ENCODE data around the gene NKAIN2. TPM values are rescaled to one million over a fixed set of nuclear protein-coding genes. Genes with fewer than 3 reads are reported as not detected.
"Not testable (repeated sequence)": the region's sequence is repeated elsewhere in the genome, so short reads cannot be mapped to it uniquely, and the experiment has no call there.

The NKAIN2 gene
- polyA plus RNA-seq, 3 donors: 14.1 to 20.8 (median 18.0) TPM

GRCh38 chr6:124674042-124674441, 870.4 kb downstream of the NKAIN2 start:
- DNase-seq: no peak

- DNase-seq: no peak
These were observed 872.4 kb downstream of the NKAIN2 start for GRCh38 chr6:124676033-124676432.

- no peak for DNase-seq
These were observed 874.2 kb downstream of the NKAIN2 start for GRCh38 chr6:124677874-124678273.

GRCh38 chr6:124679387-124679786, 875.7 kb downstream of the NKAIN2 start:
- DNase-seq: no peak

DNA sequence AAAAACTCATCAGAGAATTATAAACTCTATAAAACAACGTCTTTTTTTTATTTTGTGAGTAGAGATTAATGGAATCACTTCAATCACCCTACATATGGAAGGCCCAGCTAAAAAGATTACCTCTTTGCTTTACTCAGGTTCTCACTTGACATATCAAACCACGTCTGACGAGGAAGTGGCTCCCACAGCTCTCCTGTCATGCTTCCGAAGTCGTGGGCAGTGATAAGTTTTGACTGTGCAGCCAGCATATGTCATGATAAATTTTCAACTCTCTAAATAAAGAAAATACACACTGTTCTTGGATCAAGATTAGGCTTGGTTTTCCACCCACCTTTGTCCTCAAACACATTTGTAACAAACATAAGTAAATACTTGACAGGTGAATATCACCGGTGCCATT, 879.1 kb downstream of the NKAIN2 start:
- no peak for DNase-seq

GRCh38 chr6:124683507-124683906, 879.8 kb downstream of the NKAIN2 start:
- no peak for DNase-seq

DNA sequence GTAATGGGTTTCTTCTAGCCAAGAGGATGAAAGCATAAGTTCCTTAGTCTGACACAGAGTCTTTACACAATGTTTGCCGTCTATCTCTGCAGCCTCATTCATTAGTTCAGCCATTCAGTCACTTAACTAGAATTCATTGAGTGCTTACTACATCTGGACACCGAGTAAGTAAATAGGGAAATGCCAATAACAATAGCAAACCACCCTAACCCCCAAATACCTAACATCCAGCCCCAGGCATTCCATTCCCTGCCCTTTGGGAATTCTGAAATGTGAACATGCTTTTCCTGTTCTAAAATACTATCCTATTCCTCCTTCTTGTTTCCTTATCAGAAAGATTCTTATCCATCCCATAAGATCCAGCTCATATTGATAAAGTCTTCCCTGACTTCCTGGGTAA, 881.0 kb downstream of the NKAIN2 start:
- no peak for DNase-seq

GRCh38 chr6:124688369-124688768, 884.7 kb downstream of the NKAIN2 start:
- DNase-seq: no peak

DNA sequence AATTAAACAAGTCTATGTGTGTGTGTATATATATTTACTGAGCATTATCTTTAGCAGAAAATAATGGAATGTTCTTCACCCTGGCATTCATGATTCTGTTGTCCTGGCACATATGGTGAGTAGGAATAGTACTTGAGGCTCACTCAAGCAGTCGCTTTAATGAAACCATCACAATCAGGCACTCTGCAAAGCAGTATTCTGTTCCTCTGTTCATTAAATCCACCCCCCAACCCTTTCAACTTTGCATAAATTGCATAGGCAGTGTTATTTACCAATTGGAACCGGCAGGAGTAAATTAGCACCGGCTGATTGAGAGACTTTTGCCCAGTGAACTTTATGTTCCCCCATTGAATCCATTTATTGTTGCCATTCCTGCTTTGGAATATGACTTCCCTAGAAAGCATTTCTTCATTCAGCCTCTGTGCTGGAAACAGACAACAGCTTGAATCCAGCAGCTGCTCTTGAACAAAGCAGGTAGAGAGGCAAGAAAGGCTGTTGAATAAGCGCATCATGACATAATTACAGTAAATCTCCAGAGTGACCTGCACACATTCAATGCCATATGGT, 890.6 kb downstream of the NKAIN2 start:
- DNase-seq: no peak

- DNase-seq: no peak
These were observed 895.4 kb downstream of the NKAIN2 start for GRCh38 chr6:124699038-124699437.

DNA sequence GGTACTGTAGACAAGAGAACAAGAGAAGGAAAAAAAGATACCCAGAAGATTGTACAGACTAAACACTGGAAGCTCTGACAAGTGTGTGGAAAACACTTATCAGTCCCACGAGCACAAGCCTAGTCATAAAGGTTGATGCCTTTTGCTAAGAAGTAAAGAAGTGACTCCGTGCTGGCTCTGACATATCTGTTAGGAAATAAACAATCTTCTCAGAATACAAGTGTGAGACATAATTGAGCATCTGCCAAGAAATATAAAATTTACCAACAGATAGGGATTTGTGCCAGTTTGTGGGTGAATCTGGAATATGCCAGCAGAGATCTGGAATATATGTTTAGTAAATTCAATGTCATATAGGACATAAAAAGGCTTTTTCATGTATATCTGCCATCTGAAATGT, 899.9 kb downstream of the NKAIN2 start:
- no peak for DNase-seq

GRCh38 chr6:124712532-124712931, 908.9 kb downstream of the NKAIN2 start:
- not testable (repeated sequence) for DNase-seq

DNA sequence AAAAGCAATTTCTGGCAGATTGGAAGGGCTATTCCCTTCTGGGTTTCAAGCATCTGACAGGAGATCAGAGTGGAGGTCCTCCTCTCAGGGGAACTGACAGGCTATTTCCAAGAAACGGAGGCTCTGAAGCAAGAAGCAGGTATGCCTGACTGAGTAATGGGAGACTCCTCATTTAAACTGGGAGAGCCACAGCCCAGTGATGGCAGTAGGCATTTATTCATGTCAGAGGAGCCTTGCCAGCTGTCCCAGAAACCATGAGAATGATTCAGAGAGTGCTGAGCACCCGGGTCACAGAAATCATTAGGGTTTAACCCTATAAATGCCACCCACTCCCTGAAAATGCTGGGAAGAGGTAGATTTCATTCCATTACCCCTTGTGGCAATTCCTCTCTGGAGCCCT, 911.1 kb downstream of the NKAIN2 start:
- no peak for DNase-seq

GRCh38 chr6:124719913-124720312, 916.2 kb downstream of the NKAIN2 start:
- DNase-seq: no peak

DNA sequence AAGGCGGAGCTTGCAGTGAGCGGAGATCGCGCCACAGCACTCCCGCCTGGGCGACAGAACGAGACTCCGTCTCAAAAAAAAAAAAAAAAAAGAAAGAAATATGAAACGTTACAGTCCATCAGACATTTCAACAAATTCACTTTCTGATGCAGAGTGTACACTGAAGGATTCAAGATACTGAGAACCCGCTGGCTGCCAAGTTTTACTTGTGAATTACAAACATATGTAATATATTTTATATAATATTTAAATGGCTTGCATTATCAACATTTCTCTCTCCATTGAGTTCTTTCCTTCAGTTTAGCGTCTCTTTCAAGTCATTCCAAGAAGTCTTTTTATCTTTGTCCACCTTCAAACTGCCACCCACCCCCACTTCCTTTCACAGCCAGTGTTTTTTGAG, 917.7 kb downstream of the NKAIN2 start:
- DNase-seq: no peak

DNA sequence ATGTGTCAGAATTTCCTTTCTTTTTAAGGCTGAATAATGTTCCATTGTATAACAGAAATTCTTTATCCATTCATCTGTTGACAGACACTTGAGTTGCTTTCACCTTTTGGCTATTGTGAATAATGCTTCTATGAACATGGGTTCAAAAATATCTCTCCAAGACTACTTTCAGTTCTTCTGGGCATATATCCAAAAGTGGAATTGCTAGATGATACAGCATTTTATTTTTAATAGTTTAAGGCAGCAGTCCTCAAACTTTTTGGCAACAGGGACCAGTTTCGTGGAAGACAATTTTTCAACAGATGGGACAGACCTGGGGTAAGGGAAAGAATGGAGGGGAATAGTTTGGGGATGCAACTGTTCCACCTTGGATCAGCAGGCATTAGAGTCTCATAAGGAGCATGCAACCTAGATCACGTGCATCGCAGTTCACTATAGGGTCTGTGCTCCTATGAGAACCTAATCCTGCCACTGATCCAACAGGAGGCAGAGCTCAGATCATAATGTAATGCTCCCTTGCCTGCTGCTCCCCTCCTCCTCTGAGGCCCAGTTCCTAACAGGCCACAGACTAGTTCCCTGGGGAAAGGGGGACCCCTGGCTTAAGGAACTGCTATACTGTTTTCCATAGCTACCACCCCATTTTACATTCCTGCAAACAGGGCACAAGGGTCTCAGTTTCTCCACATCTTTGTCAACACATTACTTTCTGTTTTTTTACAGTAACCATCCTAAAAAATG, 918.6 kb downstream of the NKAIN2 start:
- DNase-seq: no peak

- no peak for DNase-seq
These were observed 920.0 kb downstream of the NKAIN2 start for GRCh38 chr6:124723671-124724070.

DNA sequence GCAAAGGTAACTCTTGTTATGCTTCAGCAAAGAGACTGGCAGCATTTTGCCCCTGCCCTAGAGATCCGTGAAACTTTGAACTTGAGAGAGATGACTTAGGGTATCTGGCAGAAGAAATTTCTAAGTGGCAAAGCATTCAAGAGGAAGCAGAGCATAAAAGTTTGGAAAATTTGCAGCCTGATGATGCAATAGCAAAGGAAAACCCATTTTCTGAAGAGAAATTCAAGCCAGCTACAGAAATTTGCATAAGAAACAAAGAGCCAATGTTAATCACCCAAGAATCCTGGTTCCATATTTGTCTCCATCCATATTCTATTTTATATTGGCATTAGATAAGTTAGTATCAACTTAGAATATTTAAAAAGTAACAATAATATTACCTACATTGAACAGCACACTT, 934.1 kb downstream of the NKAIN2 start:
- not testable (repeated sequence) for DNase-seq

DNA sequence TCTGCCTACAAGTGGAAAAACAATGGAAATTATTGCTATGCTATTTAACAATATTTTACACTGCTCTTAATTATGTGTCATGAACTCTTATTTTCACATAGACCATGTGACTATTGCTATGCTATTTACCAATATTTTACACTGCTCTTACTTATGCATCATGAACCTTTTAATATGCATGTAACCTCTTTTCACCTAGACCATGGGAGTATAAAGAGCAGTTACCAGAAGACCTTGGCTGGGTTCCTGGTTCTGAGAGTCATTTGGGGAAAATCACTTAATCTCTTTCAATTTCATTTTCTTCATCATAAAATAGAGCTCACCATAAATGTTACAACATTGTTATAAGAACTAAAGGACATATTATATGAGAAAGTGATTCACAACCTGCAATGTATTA, 934.8 kb downstream of the NKAIN2 start:
- DNase-seq: no peak

- DNase-seq: no peak
These were observed 937.7 kb downstream of the NKAIN2 start for GRCh38 chr6:124741341-124741740.

GRCh38 chr6:124742971-124743370, 939.3 kb downstream of the NKAIN2 start:
- DNase-seq: no peak

DNA sequence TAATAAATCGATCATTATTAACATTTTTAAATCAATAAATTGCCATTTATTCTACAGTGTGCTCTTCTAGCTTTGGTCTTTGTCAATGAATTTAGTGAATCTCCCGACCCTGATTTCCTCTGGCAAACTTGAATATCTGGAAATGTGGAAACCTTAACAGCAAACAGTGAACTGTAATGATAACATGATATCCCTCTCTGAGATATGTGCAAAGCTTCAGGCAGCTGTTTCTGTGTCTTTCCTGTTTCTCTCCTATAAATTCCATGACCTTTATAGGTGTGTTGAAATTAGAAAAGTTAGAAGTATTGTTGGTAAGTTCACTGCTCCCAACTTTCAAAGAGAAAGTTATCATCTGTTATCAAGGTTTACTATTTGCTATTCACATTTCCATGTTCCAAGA, 939.8 kb downstream of the NKAIN2 start:
- no peak for DNase-seq

DNA sequence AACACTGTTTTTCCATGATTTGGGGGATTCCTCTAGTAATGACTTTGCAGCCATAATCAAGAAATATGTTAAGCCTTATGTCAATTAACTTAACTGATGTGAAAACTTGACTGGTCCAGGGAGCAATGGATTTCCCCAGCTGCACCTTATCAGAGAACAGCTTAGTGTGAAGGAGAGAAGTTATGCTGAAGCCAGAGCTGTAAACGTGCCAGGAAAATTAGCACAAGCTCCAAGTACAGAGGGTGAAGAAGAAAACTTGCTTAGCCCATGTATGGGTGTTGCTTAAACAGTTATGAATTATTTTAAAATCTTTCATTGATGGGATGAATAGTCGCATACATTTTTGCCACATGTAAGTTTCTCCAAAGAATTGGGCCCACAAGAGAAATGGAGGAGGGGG, 943.7 kb downstream of the NKAIN2 start:
- peak; percentile 46 for DNase-seq

DNA sequence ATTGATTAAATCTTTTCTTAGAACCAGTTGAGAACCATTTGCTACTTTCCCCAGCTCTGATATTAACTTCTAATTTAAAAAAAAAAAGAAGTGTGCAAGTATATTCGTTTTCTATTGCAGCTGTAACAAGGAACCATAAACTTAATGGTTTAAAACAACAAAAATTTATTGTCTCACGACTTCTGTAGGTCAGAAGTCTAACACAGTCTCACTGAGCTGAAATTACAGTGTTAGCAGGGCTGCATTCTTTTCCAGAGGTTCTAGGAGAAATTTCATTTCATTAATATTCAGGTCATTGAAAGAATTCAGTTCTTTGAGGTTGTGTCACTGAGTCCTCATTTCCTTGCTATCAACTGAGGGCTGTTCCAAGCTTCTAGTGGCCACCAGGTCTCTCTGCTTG, 945.1 kb downstream of the NKAIN2 start:
- DNase-seq: peak; percentile 57
